ENCODE data around the gene FUZ.

FUZ gene

GRCh38 chr19:49843265-49843664, 30.2 kb upstream of the FUZ start:
- H3K4me1 ChIP-seq (ENCODE audit: control insufficient read depth, low read length): peaks cover 44% of the 10 kb centered on the region
- H3K9me3 ChIP-seq (ENCODE audit: control insufficient read depth, insufficient read depth, low read length): no peaks in the 10 kb centered on the region
- no peaks in the 10 kb centered on the region; the same call in 1 of the 2 replicates for H3K79me2 ChIP-seq (ENCODE audit: control insufficient read depth, low read length)
- peak overlapping the region; percentile 23 for H3K4me3 ChIP-seq (ENCODE audit: low read length)
- no peak for TF ChIP-seq CTCF (IDR thresholded peaks at IDR 0.05; ENCODE audit: low read depth, low read length, poor library complexity, severe bottlenecking)
- H4K20me1 ChIP-seq (ENCODE audit: control insufficient read depth, insufficient read depth, low read depth, low read length): no peaks in the 10 kb centered on the region
- peak overlapping the region; percentile 49 for H3K4me2 ChIP-seq (ENCODE audit: low read length)
- no peaks in the 10 kb centered on the region for H3K27me3 ChIP-seq (ENCODE audit: control insufficient read depth, low read length)
- H3F3A ChIP-seq (ENCODE audit: control insufficient read depth, insufficient read depth): peaks cover 32% of the 10 kb centered on the region
- no peaks in the 10 kb centered on the region for H3K9me2 ChIP-seq (replicated peaks; ENCODE audit: control insufficient read depth, low read length)
- H3K27ac ChIP-seq (ENCODE audit: low read depth, low read length): peak overlapping the region; percentile 70
- H3K36me3 ChIP-seq (ENCODE audit: control insufficient read depth, low read length): peaks cover 29% of the 10 kb centered on the region

- H3K9me2 ChIP-seq (replicated peaks; ENCODE audit: control insufficient read depth, low read length): no peaks in the 10 kb centered on the region
- no peak overlapping the region for H3K4me2 ChIP-seq (ENCODE audit: low read length)
- H3F3A ChIP-seq (ENCODE audit: control insufficient read depth, insufficient read depth): peaks cover 28% of the 10 kb centered on the region
- no peak overlapping the region for H3K4me3 ChIP-seq (ENCODE audit: low read length)
- no peaks in the 10 kb centered on the region for H3K27me3 ChIP-seq (ENCODE audit: control insufficient read depth, low read length)
- H4K20me1 ChIP-seq (ENCODE audit: control insufficient read depth, insufficient read depth, low read depth, low read length): 0 out of 2 replicates have a peak, but pooled peaks cover 2% of the 10 kb centered on the region
- peaks cover 54% of the 10 kb centered on the region for H3K36me3 ChIP-seq (ENCODE audit: control insufficient read depth, low read length)
- H3K79me2 ChIP-seq (ENCODE audit: control insufficient read depth, low read length): no peaks in the 10 kb centered on the region; the same call in 1 of the 2 replicates
- no peaks in the 10 kb centered on the region for H3K9me3 ChIP-seq (ENCODE audit: control insufficient read depth, insufficient read depth, low read length)
- H3K27ac ChIP-seq (ENCODE audit: low read depth, low read length): no peak overlapping the region
- peaks cover 39% of the 10 kb centered on the region for H3K4me1 ChIP-seq (ENCODE audit: control insufficient read depth, low read length)
- TF ChIP-seq EZH2phosphoT487 (IDR thresholded peaks at IDR 0.05; ENCODE audit: borderline replicate concordance, low read length) (no peak), CTCF (IDR thresholded peaks at IDR 0.05; ENCODE audit: low read depth, low read length, poor library complexity, severe bottlenecking) (no peak)
These were observed 27.7 kb upstream of the FUZ start for GRCh38 chr19:49840736-49841249.

- no peaks in the 10 kb centered on the region for H3K9me2 ChIP-seq (replicated peaks; ENCODE audit: control insufficient read depth, low read length)
- 0 out of 2 replicates have a peak, but pooled peaks cover 2% of the 10 kb centered on the region for H4K20me1 ChIP-seq (ENCODE audit: control insufficient read depth, insufficient read depth, low read depth, low read length)
- H3K79me2 ChIP-seq (ENCODE audit: control insufficient read depth, low read length): no peaks in the 10 kb centered on the region; the same call in 1 of the 2 replicates
- H3F3A ChIP-seq (ENCODE audit: control insufficient read depth, insufficient read depth): peaks cover 23% of the 10 kb centered on the region
- peaks cover 37% of the 10 kb centered on the region for H3K4me1 ChIP-seq (ENCODE audit: control insufficient read depth, low read length)
- H3K4me3 ChIP-seq (ENCODE audit: low read length): no peak overlapping the region
- no peak overlapping the region for H3K4me2 ChIP-seq (ENCODE audit: low read length)
- peaks cover 59% of the 10 kb centered on the region for H3K36me3 ChIP-seq (ENCODE audit: control insufficient read depth, low read length)
- H3K27me3 ChIP-seq (ENCODE audit: control insufficient read depth, low read length): no peaks in the 10 kb centered on the region
- H3K27ac ChIP-seq (ENCODE audit: low read depth, low read length): no peak overlapping the region
- TF ChIP-seq CTCF (IDR thresholded peaks at IDR 0.05; ENCODE audit: low read depth, low read length, poor library complexity, severe bottlenecking): no peak
- no peak for TF ChIP-seq EZH2phosphoT487 (IDR thresholded peaks at IDR 0.05; ENCODE audit: borderline replicate concordance, low read length)
- no peaks in the 10 kb centered on the region for H3K9me3 ChIP-seq (ENCODE audit: control insufficient read depth, insufficient read depth, low read length)
These were observed 27.2 kb upstream of the FUZ start for GRCh38 chr19:49840321-49840720.

All from DOHH2 (cell line).